IMR-90 (cell line): ENCODE data around the gene ARHGEF16. TPM values are rescaled to one million over a fixed set of nuclear protein-coding genes. Genes with fewer than 3 reads are reported as not detected.

Experiments
- ATAC-seq: fragments of 200-7000 bp; cut with Tn5 transposase; 2 replicates; pipeline ENCODE4 v1.9.1; 2020; ENCODE audit warnings: low read depth, mild to moderate bottlenecking, moderate library complexity
- BruUV-seq: library from RNA; stranded (reverse); fragments of 400-500 nt; replicated peaks from 2 replicates; lab custom pipeline; 2021; lab: Mats Ljungman, UMichigan
- CTCF ChIA-PET: fragments of 300-600 bp; formaldehyde crosslinking; extraction: SDS; loops from one replicate; lab custom pipeline; 2021; ENCODE audit warnings: antibody characterized with exemption; lab: Yijun Ruan, JAX
- POLR2A ChIA-PET: fragments of 300-600 bp; sonication (Branson Sonifier 250); formaldehyde crosslinking; loops from one replicate; lab custom pipeline; 2022; ENCODE audit warnings: antibody characterized with exemption; ENCODE audit not compliant: unreplicated experiment; lab: Charles Lee
- DNase-seq: peaks from one replicate; pipeline ENCODE4 v3.0.0; 2013
- H2AFZ ChIP-seq: replicated peaks from 2 replicates; pipeline ENCODE3; 2013; ENCODE audit warnings: low read length, mild to moderate bottlenecking; ENCODE audit not compliant: poor library complexity
- H2AK5ac ChIP-seq: 2 replicates; pipeline ENCODE4 v1.6.1; 2013; ENCODE audit warnings: low read depth, low read length, inconsistent platforms
- H2AK9ac ChIP-seq: replicated peaks from 2 replicates; pipeline ENCODE3; 2013; ENCODE audit warnings: mild to moderate bottlenecking, low read depth, low read length, moderate library complexity; ENCODE audit not compliant: poor library complexity
- H2BK120ac ChIP-seq: 2 replicates; pipeline ENCODE4 v1.6.1; 2013; ENCODE audit warnings: low read depth, low read length, inconsistent platforms
- H2BK15ac ChIP-seq: 3 replicates; pipeline ENCODE4 v1.6.1; 2013; ENCODE audit warnings: low read depth, low read length, inconsistent platforms
- H2BK20ac ChIP-seq: 2 replicates; pipeline ENCODE4 v1.6.1; 2013; ENCODE audit warnings: low read depth, mild to moderate bottlenecking, inconsistent platforms, low read length, moderate library complexity
- H2BK5ac ChIP-seq: 2 replicates; pipeline ENCODE4 v1.6.1; 2013; ENCODE audit warnings: mild to moderate bottlenecking, low read depth, low read length, inconsistent platforms; ENCODE audit not compliant: poor library complexity, severe bottlenecking
- H3K14ac ChIP-seq: replicated peaks from 2 replicates; pipeline ENCODE4 v1.6.1; 2013; ENCODE audit warnings: low read depth, low read length, inconsistent platforms
- H3K18ac ChIP-seq: 2 replicates; pipeline ENCODE4 v1.6.1; 2013; ENCODE audit warnings: low read depth, low read length, control low read depth
- H3K23ac ChIP-seq: 2 replicates; pipeline ENCODE4 v1.6.1; 2013; ENCODE audit warnings: low read depth, low read length, inconsistent platforms
- H3K27ac ChIP-seq: 2 replicates; pipeline ENCODE4 v1.5.1; 2013; ENCODE audit warnings: mild to moderate bottlenecking, control low read depth, low read length; ENCODE audit not compliant: insufficient read depth
- H3K27me3 ChIP-seq: 2 replicates; pipeline ENCODE4 v1.6.1; 2013; ENCODE audit warnings: low read length; ENCODE audit not compliant: control insufficient read depth, insufficient read depth
- H3K36me3 ChIP-seq: 2 replicates; pipeline ENCODE4 v1.6.1; 2013; ENCODE audit warnings: low read length, mixed read lengths; ENCODE audit not compliant: control insufficient read depth, insufficient read depth
- H3K4ac ChIP-seq: 2 replicates; pipeline ENCODE4 v1.6.1; 2013; ENCODE audit warnings: low read depth, low read length, inconsistent platforms
- H3K4me1 ChIP-seq: 2 replicates; pipeline ENCODE4 v1.6.1; 2013; ENCODE audit warnings: low read length, mixed read lengths; ENCODE audit not compliant: control insufficient read depth, insufficient read depth
- H3K4me2 ChIP-seq: 2 replicates; pipeline ENCODE4 v1.6.1; 2013; ENCODE audit warnings: low read depth, mild to moderate bottlenecking, control low read depth, low read length, moderate library complexity
- H3K4me3 ChIP-seq: 2 replicates; pipeline ENCODE4 v1.5.1; 2013; ENCODE audit warnings: low read depth, mild to moderate bottlenecking, control low read depth, low read length, moderate library complexity; ENCODE audit not compliant: insufficient read depth
- H3K56ac ChIP-seq: 2 replicates; pipeline ENCODE4 v1.6.1; 2013; ENCODE audit warnings: low read length, inconsistent platforms; ENCODE audit not compliant: insufficient read depth; ENCODE audit errors: extremely low read depth
- H3K79me1 ChIP-seq, 2 experiments: 2 replicates each; pipeline ENCODE4 v1.6.1; 2013; ENCODE audit warnings: low read length in 2 of 2, inconsistent platforms in 1 of 2, low read depth in 1 of 2
- H3K9ac ChIP-seq: 2 replicates; pipeline ENCODE4 v1.6.1; 2013; ENCODE audit warnings: low read depth, low read length, control low read depth
- H3K9me1 ChIP-seq: 2 replicates; pipeline ENCODE4 v1.6.1; 2013; ENCODE audit warnings: low read length, inconsistent platforms; ENCODE audit not compliant: insufficient read depth
- H3K9me3 ChIP-seq: 2 replicates; pipeline ENCODE4 v1.6.1; 2013; ENCODE audit warnings: low read length; ENCODE audit not compliant: control insufficient read depth, insufficient read depth
- H4K20me1 ChIP-seq: 2 replicates; pipeline ENCODE4 v1.6.1; 2013; ENCODE audit warnings: low read length, inconsistent platforms; ENCODE audit not compliant: insufficient read depth
- H4K5ac ChIP-seq: 2 replicates; pipeline ENCODE4 v1.6.1; 2013; ENCODE audit warnings: mild to moderate bottlenecking, low read depth, low read length, control low read depth
- H4K8ac ChIP-seq, 2 experiments: 2 replicates each; pipeline ENCODE4 v1.6.1; 2013; ENCODE audit warnings: low read depth in 2 of 2, low read length in 2 of 2, control low read depth in 1 of 2, inconsistent platforms in 1 of 2
- H4K91ac ChIP-seq: 2 replicates; pipeline ENCODE4 v1.6.1; 2013; ENCODE audit warnings: low read depth, low read length, inconsistent platforms; ENCODE audit not compliant: insufficient read depth
- MAZ ChIP-seq: IDR thresholded peaks from 2 replicates; pipeline ENCODE4 v1.6.1; 2012; ENCODE audit warnings: low read depth, mild to moderate bottlenecking, low read length, improper control_type of control experiment, moderate library complexity, borderline replicate concordance
- NFE2L2 ChIP-seq: fragments of 150-350 bp; IDR thresholded peaks from 2 replicates; pipeline ENCODE4 v1.6.1; 2016; ENCODE audit warnings: low read depth, mild to moderate bottlenecking, low read length
- SMC3 ChIP-seq: fragments of 150-350 bp; IDR thresholded peaks from 2 replicates; pipeline ENCODE4 v1.6.1; 2016; ENCODE audit warnings: low read depth, mild to moderate bottlenecking, antibody characterized with exemption, low read length, moderate library complexity
- WGBS, 2 experiments: methylation state at CpG; one replicate each; pipeline versions ENCODE4 v1.1.5 to v1.1.7; 2013; ENCODE audit warnings: missing lambda C conversion rate in 2 of 2; ENCODE audit not compliant: insufficient read length in 1 of 2; ENCODE audit errors: extremely low coverage in 2 of 2; 5-methylcytosine and 5-hydroxymethylcytosine counted together
- dilution Hi-C: fragments of 300-500 bp; cut with HindIII; formaldehyde crosslinking; loops from one replicate; pipeline ENCODE4 v1.14.3; 2018; ENCODE audit warnings: low sequenced_read_pairs; ENCODE audit not compliant: unreplicated experiment
- in situ Hi-C: fragments of 300-500 bp; cut with MboI; formaldehyde crosslinking; loops from 3 replicates; pipeline ENCODE4 v1.14.3; 2019; ENCODE audit warnings: low sequenced_read_pairs, inconsistent platforms, mixed read lengths
- intact Hi-C: fragments of 100-400 bp; cut with micrococcal nuclease; formaldehyde crosslinking; loops from 2 replicates; pipeline ENCODE4 v1.10.0; 2022
- polyA plus RNA-seq, 3 experiments: library from polyadenylated mRNA; depleted of rRNA; stranded (reverse); fragments of >200 nt; gene quantifications; 2 replicates each; pipeline ENCODE4 v1.2.3, GENCODE V29; 2012; ENCODE audit warnings: low replicate concordance in 1 of 3
- total RNA-seq: library from RNA; depleted of rRNA; stranded (reverse); fragments of >200 nt; gene quantifications from 2 replicates; pipeline ENCODE4 v1.2.3, GENCODE V29; 2012
- TF ChIP-seq, protein P1 (sequence below): fragments of 150-350 bp; IDR thresholded peaks from 2 replicates; pipeline ENCODE4 v1.6.1; 2016; ENCODE audit warnings: low read depth, mild to moderate bottlenecking, low read length, moderate library complexity, borderline replicate concordance

The ARHGEF16 gene
- total and polyA plus RNA-seq, 2 of the 4 experiments (the other 2 are of a cell fraction) = 0.18 to 0.39 TPM

DNA sequence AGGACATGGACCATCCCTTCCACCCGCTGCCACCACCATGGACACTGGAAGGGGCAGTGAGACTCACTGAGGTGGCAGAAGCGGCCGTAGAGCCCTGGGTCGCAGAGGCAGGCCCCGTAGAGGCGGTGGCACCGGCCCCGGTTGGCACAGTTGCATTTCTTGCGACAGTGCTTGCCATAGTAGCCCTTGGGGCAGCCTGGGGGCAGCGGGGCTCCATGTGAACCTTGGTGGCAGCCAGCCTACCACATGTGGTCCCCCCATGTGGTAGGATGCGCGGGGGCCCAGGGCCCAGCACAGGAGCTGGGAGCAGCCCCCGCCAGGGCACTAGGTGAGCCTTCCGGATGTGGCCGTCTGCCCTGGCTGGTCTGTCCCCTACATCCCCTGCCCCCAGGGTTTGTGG, 51.6 kb downstream of the ARHGEF16 start:
- dilution Hi-C loops (no loop called here), intact Hi-C loops (no loop called here), in situ Hi-C loops (no loop called here)
- Histone ChIP-seq H3K23ac (no peak overlapping the region), H4K20me1 (no peaks in the 10 kb centered on the region), H2AFZ (no peak overlapping the region), H3K4me2 (no peak overlapping the region), H2BK120ac (no peak overlapping the region), H3K79me1 (no peaks in the 10 kb centered on the region), H3K4ac (no peak overlapping the region), H3K4me1 (peaks cover 7% of the 10 kb centered on the region; the same call in 1 of the 2 replicates), H3K9me1 (peaks cover 3% of the 10 kb centered on the region; the same call in 1 of the 2 replicates), H3K14ac (no peak overlapping the region), H3K18ac (no peak overlapping the region), H3K27me3 (no peaks in the 10 kb centered on the region), H3K9me3 (no peaks in the 10 kb centered on the region), H2BK15ac (no peak overlapping the region), H4K91ac (no peak overlapping the region), H2BK5ac (no peak overlapping the region), H3K9ac (no peak overlapping the region), H3K36me3 (no peaks in the 10 kb centered on the region), H3K4me3 (no peak overlapping the region), H2AK9ac (no peak overlapping the region), H2BK20ac (no peak overlapping the region), H4K5ac (no peak overlapping the region), H4K8ac (no peak overlapping the region), H3K27ac (no peak overlapping the region), H3K56ac (no peak overlapping the region), H2AK5ac (no peak overlapping the region)
- ChIA-PET POLR2A (no interaction called here), CTCF (no interaction called here)
- TF ChIP-seq, protein P1, sequence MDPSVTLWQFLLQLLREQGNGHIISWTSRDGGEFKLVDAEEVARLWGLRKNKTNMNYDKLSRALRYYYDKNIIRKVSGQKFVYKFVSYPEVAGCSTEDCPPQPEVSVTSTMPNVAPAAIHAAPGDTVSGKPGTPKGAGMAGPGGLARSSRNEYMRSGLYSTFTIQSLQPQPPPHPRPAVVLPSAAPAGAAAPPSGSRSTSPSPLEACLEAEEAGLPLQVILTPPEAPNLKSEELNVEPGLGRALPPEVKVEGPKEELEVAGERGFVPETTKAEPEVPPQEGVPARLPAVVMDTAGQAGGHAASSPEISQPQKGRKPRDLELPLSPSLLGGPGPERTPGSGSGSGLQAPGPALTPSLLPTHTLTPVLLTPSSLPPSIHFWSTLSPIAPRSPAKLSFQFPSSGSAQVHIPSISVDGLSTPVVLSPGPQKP = no peak
- TF ChIP-seq NFE2L2 = no peak
- no peak for TF ChIP-seq SMC3
- no peak for TF ChIP-seq MAZ
- BruUV-seq = no TSS peak
- no peak for DNase-seq
- no peak for ATAC-seq
- WGBS, 2 experiments = 100% methylated on average over 4 of the region's 15 CpGs; no CpG with 5 or more reads in 1 of the 2 experiments
